ENCODE data around the gene PHLPP1. TPM values are rescaled to one million over a fixed set of nuclear protein-coding genes. Genes with fewer than 3 reads are reported as not detected.

PHLPP1 gene
- total RNA-seq, 1 donor from 2014 or later: 4.6 TPM

DNA sequence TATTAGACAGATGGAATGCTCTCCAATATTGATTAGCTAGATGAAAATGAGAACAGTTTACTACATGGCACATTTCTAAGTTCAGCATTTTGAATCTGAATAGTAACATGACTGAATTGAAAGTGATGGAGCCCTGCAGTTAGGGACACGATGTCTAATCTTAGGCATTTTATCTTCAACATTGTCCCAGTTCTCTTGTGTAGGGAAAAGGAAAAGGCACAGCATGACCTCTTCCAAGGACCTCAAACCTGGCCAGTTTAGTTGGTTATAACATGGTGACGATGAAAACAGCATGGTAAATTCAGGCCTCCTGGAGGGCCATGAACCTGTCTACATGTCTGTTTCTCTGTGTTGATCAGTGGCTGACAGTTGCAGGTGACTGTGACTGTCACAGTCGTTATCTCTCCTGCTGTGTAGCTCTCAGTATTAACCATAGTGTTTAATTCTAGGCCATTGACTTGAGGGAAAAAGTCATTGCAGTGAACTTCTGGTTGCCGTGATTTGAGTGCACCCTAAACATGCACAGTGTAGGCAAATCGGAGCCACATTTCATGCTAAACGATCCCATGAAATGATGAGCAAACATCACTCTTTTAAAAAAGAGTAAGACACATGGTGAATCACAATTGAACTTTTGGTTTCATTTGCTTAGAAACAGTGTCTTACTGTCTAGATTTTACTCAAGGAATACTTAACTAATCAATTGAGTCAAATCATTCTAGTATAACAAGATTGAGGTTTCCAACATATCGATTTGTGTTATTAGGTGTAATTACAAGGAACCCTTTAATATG, 129.7 kb downstream of the PHLPP1 start:
- no peak for DNase-seq (ENCODE audit: low read depth, low spot score)

DNA sequence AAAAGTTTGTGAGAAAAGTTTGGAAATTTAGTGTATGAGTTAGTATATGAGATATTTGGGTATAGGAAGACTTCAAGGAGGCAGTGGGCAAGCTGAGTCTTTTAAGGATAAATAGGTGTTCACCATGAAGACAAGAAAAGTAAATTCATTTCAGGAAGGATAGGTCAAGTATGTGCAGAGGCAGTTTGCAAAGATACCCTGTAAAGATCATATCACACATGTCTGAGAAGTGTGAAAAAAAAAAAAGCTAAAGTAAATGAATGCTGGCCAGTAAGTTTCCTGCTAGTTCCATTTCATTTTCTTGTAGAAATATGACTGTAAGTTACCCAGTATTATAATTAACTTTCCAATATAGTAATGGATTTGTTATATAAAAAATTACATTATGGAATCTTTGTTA, 131.0 kb downstream of the PHLPP1 start:
- DNase-seq (ENCODE audit: low read depth, low spot score): no peak

DNA sequence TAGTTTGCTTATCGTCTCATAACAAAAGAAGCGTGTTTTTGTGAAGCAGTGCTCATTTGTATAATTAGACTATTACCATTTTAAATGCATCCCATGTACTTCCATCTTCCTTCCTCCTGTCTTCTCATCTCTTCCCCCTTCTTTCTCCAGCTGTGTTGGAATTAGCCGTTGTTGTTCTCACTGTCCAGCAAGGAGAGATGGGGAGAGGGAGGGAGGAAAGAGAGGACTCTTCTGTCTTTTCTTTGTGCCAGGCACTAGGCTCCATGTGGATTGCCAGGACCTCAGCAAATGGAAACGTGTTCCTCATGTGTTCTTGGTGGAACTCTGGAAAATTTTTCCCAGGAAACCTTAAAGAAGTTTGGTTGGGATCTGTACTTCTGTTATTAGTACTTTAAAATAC, 131.7 kb downstream of the PHLPP1 start:
- no peak for DNase-seq (ENCODE audit: low read depth, low spot score)

DNA sequence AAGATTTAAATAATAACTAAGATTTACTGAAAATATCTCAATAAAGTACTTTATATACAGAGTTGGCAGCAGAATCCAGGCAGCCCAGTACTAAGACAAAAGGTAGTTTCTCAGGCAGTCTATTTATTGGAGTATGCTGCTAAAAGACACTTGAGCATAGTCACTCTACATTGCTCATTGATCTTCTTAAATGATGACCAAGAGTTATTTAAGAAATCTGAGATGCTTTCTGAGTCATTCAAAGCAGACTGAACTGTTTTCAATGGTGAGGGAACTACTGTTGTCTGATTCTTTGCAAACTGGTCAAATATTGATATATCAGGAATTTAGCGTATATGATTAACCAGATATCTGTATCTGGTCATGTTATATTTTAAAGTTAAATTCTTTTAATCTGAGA, 133.6 kb downstream of the PHLPP1 start:
- DNase-seq (ENCODE audit: low read depth, low spot score): no peak

DNA sequence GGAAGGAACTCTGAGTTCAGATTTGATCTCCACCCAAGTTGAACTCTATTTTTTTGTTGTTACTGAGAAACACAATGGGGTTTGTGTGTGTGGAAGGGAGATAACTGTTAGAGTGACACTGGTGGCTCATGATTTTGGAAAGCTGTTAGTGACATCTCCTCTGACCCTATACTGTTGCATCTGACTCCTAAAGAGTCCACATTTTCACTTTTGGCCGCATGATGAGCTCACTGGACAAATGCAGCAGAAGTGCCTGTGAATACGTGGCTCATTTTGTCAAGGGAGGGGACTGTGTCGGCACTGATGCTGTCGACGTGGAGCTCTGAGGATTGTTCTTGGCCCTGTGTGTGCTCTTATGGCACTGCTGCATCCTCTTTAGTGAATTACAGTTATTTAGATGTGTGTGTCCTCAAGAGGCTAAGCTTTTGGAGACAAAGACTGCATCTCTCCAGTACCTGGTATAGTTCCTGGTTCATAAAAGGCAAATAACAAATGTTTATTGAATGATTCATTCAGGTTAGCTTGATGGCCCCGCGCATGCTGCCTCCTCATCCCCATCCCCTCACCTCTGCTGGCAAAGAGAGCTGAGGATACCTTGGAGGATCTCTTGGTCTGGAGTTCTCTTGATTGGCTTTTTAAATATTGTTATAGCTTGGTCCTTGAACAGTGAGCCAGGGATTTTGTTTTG, 135.4 kb downstream of the PHLPP1 start:
- no peak for DNase-seq (ENCODE audit: low read depth, low spot score)

DNA sequence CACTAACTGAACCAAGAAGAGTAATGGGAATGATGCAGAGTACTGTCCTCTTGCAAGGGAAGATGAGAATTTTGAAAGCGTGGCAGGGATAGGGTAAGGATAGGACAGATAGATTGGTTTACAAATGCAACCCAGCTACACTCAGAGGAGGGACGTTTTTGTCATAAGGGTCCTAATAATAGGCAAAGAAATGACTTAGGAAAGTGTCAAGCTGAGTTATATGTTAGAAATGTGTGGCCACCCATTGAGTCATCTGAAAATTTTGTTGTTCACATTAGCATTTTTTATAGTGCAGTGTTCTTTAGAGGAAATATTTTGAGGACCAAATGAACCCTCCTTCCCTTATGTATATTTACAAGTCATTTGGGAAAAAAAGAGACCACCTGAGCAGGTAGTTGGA, 137.5 kb downstream of the PHLPP1 start:
- DNase-seq (ENCODE audit: low read depth, low spot score): no peak

DNA sequence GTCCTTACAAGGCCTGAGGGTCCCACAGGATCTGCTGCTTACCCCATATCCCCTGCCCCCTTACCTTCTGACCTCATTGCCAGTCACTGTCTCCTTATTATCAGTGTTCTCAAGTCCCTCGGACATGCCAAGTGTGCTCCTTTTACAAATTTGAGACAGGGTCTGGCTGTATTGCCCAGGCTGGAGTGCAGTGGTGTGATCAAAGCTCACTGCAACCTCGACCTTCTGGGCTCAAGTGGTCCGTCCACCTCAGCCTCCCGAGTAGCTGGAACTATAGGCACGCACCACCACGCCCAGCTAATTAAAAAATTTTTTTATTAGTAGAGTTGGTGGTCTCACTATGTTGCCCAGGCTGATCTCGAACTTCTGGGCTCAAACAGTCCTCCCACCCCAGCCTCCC, 141.0 kb downstream of the PHLPP1 start:
- DNase-seq (ENCODE audit: low read depth, low spot score): no peak

DNA sequence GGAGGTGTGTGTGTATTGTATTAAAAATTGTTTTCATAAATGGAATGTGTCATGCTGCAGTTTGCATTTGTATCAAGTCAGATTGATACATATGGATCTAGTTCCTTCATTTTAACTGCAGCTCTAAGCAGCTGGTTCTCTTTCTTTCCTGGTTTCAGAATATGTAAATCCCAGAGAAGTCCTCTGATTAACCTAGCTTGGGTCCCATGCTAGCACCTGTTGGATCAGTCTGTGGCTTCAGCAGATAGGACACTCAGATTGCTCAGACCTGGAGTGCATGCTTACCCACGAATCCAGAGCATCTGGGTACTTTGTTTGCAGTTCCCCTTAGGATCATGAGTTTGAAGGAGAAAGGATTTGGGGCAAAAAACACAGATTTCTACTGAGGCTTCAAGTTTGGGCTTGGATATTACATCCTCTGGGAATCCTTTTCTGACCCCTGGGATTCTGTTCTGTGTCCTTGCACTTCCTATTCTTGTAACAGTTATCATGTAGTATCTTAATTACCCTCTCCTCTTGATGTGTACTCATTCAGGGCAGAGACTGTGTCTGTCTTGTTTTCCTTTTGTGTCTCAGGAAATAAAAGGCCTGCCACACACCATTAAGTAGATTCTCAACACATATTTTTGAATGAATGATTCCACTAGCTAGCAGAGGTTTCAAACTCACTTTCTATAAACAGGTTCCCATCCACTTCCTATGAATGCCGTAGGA, 142.1 kb downstream of the PHLPP1 start:
- DNase-seq (ENCODE audit: low read depth, low spot score): no peak

DNA sequence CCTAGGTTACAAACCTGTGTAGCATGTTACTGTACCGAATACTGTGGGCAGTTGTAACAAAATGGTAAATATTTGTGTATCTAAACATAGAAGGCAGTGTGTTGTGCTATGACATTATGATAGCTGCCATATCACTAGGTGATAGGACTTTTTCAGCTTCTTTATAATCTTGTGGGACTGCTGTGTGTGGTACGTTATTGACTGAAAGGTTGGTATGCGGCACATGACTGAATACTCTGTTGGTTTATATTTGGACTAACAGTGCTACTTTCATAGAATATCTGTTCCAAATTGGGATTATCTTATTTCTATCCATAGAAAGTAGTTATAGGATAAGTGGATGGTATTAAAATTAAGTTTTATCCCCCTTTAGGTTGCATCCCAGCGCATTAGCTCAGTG, 144.7 kb downstream of the PHLPP1 start:
- no peak for DNase-seq (ENCODE audit: low read depth, low spot score)

DNA sequence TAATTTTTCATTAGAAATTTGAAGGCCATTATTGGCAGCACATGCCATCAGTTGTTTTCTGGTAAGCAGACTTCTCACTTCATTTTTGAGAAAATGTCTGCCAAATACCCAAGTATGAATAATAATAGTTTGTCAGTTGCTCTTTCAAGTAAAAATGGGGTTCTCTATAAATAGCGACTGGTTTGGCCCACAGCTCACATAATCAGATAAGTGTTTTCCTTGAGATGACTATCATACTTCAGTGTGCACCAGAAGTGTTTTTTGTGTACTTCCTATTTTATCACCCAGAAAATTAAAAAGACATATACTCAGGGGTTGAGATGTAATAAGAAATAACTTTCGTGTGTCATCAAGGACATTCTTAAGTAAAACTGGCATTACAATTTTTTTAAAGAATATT, 147.1 kb downstream of the PHLPP1 start:
- no peak for DNase-seq (ENCODE audit: low read depth, low spot score)

DNA sequence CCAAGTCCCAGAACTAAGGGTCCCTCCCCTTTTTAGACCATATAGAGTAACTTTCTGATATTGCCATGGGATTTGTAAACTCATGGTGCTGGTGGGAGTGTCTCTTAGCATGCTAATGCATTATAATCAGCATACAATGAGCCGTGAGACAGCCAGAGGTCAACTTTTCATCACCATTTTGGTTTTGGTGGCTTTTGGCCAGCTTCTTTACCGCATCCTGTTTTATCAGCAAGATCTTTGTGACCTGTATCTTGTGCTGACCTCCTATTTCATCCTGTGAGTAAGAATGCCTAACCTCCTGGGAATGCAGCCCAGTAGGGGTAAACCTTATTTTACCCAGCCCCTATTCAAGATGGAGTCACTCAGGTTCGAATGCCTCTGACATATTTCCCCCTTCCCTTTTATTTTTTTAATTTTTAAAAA, 148.2 kb downstream of the PHLPP1 start:
- no peak for DNase-seq (ENCODE audit: low read depth, low spot score)

DNA sequence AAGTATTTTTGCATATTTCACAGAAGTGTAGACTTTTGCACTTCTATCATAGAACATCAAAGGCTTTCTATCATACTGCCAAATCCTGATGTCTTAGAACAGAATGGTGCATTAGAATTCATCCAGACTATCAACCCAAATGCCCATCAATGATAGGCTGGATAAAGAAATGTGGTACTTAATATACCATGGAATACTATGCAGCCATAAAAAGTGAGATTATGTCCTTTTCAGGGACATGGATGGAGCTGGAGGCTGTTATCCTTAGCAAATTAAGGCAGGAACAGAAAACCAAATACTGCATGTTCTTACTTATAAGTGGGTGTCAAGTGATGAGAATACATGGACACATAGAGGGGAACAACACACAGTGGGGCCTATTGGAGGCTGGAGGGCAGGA, 150.2 kb downstream of the PHLPP1 start:
- DNase-seq (ENCODE audit: low read depth, low spot score): no peak

DNA sequence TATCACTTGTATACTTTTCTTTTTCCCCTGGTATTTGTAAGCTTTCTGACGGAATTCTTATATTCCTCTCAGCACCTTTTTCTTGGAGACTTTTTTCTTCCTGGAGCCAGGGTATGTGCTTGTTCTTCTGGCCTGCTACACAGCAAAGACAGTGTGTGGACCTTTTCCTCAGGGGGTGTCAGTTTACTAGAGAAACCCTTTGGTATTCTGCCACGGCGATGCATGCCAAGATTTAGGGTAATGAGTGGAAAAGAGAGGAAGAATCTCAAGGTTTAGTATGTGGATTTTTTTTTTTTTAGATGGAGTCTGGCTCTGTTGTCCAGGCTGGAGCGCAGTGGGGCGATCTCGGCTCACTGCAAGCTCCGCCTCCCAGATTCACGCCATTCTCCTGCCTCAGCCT, 152.2 kb downstream of the PHLPP1 start:
- no peak for DNase-seq (ENCODE audit: low read depth, low spot score)

DNA sequence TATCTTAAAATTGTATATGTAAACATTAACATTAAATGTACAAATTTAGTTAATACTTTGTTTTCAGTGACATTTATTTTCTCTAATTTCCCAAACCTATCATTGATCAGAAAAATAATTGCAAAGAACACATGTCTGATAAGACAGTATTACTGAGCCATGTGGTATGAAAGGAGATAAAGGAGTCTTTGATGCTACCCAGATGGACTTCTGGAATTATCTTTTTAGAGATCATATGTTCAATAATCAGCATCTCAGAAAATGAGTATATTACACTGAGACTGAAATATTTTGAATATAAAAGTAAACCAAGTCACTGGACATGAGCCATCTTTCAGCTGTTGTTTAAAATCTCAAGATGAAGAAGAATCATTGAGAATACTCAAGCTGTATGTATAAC, 153.3 kb downstream of the PHLPP1 start:
- no peak for DNase-seq (ENCODE audit: low read depth, low spot score)

DNA sequence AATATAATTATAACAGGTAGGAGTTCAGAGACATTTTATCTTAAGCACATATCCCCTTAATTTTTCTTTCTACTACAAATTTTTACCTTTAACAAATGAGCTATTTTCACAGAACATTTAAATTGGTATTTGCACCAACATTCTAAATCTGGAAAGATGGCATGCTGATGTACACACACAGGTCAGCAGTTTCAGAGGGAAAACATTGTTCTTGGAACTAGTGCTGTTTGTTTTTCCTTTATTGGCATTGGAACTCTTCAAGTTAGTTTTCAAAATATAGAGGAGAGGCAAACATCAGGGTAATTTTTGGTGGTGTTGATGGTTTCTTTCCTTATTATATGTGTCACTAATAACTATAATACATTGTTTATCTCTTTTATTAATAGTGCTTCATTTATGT, 155.3 kb downstream of the PHLPP1 start:
- DNase-seq (ENCODE audit: low read depth, low spot score): no peak

DNA sequence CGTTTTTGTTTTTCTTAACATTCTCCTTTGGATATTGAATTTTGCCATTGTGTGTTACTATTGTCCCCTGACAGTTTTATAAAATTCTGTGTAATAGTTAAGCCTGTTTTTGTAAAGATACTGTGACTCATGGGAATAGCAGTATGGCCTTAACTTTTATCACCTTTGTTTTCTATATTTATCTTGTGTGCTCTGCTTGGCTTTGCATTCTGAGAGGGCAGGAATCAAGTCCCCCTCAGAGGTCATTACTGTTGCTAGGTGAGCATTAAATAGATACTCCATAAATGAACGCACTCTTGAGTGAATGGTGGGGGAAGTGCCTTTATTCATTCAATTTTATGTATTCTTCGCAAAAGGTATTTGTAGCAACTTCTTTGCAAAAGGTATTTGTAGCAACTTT, 160.0 kb downstream of the PHLPP1 start:
- DNase-seq (ENCODE audit: low read depth, low spot score): no peak

DNA sequence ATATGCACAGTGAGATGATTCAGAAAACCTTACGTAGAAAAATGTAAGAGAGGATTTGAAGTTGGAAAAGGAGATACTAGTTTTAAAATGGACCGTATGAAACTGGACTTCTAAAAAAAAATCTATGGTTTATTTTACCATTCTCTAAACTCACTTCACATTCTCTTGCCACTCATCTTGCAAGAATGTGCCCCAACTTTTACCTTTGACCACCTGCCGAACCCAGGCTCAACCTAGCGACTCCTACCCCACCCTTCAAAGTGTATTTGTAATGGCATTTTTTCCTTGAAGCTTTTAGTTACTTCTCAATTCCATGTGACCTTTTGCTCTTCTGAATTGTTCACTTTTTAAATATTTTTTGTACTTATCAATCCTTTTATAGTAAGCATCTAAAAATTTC, 160.8 kb downstream of the PHLPP1 start:
- no peak for DNase-seq (ENCODE audit: low read depth, low spot score)

DNA sequence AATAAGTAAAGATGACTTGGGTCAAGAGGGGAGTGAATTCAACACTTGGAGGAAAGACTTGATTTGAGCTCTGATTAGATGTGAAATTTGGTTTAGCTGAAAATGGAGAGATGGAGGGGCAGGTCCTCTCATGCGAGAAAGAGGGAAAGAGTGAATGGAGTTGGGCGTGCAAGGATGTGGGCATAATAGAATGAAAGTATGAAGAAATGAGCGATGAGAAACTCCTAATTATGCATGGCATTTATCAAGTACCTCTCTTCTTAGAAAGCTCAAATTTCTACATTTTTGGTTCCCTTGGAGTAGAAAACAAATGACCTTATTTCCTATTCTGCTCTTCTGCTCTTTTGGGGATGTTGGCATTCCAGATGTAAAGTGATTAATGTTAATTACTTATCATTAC, 161.5 kb downstream of the PHLPP1 start:
- no peak for DNase-seq (ENCODE audit: low read depth, low spot score)

DNA sequence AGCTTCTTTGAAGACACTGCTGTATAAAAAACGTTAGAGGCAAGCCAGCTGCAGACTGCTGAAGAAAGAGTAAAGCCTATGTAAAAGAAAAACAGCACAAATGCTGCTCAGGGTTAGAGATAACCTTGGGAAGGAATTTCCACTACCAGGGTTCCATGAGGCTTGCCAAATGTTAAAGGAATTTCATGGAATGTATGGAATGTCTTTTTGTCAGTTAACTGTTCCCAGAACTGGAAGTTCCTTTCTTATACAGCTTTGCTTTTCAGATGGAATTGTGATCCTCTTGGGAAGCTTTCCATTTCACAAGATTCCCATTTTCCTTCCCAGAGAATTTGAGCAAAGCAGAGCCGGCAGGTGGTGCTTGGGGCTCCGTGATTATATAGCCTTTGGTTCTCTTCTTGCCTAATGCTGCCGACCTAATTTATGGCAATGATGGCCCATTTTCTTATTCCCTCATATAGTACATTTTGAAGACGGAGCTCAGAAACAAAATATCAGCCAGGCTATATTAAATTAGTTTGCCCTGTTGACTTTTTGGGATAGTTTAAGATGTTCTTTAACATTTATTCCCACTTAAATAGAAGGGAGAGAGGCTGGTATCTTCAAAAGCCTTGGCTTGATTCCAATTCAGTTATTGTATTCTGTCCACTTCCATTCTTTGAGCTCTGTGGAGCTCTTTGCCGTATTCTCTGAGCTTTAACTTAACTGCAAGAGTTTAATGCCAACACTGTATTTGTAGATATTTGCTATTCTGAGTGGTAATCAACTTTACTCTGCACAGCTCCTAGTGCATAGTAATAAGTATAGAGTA, 162.3 kb downstream of the PHLPP1 start:
- DNase-seq (ENCODE audit: low read depth, low spot score): peak; percentile 85

DNA sequence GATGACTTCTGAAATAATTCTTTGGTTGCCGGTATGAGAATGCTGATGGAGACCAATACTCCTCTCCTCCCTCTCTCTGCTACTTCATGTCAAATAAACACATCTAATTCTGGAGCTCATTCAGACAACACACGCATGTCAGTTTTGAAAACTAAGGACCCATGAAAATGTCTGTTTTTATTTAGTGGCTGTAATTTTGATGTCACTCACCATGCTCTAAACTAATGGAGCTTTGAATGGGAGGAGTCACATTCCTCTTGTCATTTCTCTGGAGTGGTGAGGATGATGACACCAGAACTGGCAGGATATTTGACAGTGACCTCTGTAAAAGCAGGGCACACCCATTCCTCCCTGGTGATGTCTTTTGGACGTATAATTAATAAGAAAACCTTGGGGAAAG, 163.0 kb downstream of the PHLPP1 start:
- no peak for DNase-seq (ENCODE audit: low read depth, low spot score)

DNA sequence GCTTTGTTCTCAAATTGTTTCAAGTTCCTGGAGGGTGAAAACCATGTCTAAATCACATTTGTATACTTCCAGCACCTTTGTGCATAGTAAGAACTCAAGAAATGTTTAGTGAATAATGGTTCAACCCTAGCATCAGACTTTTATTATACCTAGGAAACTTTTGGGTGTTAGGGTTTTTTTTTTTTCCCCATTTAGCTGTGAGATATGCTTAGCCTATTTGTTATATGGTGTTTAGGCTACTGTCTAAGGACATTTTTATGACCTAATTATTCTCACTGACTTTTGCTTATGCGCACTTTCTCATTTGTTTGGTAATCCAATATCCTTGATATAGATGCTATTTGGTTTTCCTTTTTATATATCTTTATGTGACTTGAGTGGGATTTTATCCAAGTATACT, 164.7 kb downstream of the PHLPP1 start:
- no peak for DNase-seq (ENCODE audit: low read depth, low spot score)
